AG08396 (cell line): ENCODE results near the gene MAPKAPK3.

Experiments used
- DNase-seq: peaks from one replicate; pipeline ENCODE4 v3.0.0; 2012; ENCODE audit warnings: low spot score, mixed read lengths

Gene MAPKAPK3

DNA sequence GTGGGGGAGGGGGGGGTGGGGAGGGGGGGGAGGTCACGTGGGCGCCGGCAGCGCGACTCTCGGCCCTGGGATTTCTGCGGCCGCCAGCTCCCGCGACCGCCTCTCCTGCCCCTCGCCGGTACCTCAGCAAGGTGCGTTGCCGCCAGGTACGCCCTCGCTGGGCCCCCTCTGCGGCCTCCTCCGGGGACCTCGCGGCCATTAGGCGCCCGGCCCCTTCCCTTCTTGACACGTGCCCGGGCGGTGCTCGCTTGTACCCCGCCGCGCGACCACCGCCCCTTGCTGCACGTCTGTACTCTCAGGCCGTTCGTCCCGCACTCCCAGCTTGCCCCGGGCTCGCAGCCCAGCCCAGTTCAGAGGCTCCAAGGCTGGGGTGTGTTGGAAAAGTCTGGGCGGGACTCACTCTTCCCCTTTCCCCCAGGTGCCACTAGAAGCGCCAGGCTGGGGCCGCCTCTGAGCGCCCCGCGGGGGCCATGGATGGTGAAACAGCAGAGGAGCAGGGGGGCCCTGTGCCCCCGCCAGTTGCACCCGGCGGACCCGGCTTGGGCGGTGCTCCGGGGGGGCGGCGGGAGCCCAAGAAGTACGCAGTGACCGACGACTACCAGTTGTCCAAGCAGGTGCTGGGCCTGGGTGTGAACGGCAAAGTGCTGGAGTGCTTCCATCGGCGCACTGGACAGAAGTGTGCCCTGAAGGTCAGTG, at the start of gene MAPKAPK3:
MAPKAPK3 (plus strand) TSS at position 56 of the 696 bp plus-strand sequence; CDS start at position 471, 415 bp downstream.
- no peak for DNase-seq

- peak; percentile 98 for DNase-seq
Observed at GRCh38 chr3:50567386-50568167, 49.4 kb upstream of the MAPKAPK3 start, which contains the start of gene C3orf18. C3orf18 (minus strand) TSS chr3:50567747; CDS start chr3:50565699, 2,048 bp downstream.

GRCh38 chr3:50568947-50569749, 47.8 kb upstream of the MAPKAPK3 start, which contains the start of gene HEMK1:
HEMK1 (plus strand) TSS chr3:50569522; CDS start chr3:50571105, 1,583 bp downstream.
- peak; percentile 99 for DNase-seq

DNA sequence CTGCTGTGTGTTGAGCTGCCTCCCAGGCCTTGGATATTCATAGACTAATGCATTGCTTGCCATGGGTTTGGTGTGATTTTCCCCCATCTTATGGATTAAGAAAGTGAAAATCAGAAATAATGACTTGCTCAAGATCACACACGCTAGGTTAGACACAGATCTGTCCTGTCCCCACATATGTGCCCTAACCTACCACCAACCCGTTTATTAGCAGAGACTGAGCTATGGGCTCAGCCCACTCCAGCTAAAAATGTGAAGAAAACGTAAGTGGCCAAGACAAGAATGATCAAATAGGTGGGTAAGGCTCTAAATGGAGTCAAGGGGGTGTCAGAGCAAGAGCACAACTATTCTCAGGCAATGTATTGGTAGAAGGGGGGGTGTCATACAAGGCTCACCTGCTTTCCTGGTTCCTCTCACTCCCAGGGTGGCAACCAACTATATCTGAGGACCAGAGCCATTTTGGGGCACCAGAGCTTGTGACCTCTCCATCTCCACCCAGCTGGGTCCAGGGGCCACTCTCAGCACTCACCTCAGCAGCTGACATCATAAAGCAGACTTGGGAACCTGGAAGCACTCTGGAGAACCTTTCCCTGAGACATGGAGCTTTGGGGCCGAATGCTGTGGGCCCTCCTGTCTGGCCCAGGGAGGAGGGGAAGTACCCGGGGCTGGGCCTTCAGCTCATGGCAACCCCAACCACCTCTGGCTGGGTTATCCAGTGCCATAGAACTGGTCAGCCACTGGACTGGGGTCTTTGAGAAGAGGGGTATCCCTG, 46.3 kb upstream of the MAPKAPK3 start:
- no peak for DNase-seq

DNA sequence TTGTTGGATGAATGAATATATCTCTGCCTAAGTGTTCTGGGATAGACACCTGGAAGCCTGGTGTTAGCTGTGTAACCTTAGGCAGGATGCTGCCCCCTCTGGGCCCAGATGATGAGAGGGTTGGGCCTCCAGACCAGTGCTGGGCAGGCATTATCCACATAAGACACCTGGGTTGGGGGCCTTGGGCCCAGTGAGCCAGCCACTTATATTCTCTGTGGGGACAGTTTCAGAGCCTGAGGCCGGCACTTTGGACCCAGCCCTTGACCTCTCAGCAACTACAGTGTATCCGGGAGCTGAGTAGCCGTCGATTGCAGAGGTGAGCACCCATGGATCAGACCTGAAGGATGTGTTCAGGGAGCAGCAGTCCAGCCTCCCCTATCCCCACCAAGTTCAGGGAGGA, 45.5 kb upstream of the MAPKAPK3 start:
- DNase-seq: no peak

DNA sequence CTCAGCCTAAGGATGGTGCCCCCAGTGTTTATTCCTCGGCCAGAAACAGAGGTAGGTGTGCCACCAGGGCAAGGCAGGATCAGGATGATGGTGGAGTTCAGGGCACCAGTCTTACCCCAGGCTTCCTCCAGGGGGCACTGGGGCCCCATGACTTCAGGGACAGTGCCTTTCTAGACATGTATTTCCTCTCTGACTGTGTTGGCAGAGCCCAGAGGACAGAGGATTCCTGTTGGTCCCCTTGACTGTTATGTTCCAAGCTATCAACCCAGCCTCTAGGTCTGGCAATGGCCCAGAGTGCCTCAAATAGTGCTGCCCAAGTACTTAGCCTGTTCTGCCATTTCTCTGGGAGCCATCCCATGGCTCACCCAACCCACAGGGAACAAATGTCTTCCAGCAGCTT, 44.8 kb upstream of the MAPKAPK3 start:
- DNase-seq: peak; percentile 80

DNA sequence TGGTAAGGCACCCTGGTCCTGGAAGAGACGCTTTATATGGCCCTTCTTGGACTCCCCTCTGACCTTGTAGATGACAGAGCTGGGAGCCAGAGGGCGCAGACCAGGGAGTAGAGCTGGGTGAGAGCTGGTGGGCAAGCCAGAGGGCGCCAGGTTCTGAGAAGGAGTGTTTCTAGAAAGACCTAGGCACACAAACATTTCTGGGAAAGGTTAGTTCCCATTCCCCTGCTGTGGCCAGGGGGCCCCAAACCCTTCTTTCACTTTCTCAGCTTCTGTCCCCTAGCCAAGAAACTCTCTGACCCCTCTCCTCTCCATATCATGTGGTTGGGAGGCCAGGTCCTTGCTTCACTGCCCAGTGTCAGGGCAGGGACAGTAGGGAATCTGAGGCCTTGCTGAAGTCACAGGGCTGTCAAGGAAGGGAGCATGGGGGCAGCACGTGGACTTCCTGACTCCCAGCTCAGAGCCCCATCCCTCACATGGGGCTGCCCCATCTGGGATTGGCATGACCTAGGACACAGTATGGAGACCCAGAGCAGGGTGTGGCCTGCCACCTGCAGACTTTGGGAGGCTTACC, 44.1 kb upstream of the MAPKAPK3 start:
- no peak for DNase-seq

DNA sequence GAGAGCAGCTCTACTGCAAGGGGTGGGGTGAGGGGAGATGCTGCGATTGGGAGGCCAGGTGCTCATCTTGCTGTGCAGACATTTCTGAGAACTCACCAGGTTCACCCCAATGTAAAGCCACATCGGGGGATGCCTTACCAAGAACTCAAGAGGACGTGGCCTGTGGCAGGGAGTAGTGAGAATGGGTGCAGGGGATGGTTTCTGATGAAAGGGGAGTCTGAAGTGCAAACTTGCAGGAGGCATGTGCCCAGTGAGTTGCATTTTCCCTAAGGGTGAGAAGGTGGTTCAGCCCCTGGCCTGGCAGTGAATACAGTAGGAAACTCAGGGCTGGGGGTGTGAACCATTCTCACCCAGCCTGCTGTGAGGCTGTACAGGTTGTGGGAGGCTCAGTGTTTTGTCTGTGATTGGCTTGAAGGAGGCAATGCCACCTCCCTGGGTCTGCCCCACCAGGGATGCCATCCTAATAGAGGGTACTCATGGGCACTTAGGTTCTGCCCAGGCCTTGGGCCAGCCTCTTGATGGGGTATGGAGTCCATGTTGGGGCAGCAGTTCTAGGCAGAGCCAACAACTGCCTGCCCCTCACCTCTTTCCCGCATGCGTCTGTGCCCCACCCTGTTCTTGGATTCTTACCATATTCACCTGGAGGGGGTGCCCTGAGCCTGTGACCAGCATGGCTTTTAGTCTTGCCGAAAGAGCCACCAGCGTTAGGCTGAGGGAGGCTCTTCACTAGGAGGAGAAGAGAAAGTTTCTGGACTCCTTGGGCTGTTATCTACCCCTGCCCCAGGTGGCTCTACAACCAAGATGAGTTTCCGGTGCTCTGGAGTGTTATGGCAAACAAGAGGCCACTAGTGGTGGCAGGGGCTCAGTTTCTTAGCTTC, 43.1 kb upstream of the MAPKAPK3 start:
- DNase-seq: no peak

DNA sequence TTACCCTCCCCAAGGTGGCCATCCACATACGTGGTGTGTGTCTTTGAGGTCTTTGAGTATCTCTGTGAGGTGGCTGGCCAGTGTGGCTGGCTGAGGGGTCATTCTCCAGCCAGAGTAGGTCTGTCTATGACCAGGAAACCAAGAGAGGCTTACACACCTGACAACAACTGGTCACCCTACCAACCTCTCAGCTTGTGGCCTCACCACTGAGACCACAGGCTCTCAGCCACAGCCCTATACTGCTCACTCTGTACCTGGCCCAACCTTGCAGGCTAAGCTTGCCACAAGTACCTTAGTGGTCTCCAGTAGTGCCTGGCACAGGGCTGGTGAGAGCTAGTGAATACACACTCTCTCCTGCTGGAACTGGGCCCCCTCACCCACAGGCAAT, 42.5 kb upstream of the MAPKAPK3 start:
- no peak for DNase-seq

GRCh38 chr3:50575372-50575771, 41.6 kb upstream of the MAPKAPK3 start:
- no peak for DNase-seq

GRCh38 chr3:50577348-50577747, 39.6 kb upstream of the MAPKAPK3 start:
- no peak for DNase-seq

DNA sequence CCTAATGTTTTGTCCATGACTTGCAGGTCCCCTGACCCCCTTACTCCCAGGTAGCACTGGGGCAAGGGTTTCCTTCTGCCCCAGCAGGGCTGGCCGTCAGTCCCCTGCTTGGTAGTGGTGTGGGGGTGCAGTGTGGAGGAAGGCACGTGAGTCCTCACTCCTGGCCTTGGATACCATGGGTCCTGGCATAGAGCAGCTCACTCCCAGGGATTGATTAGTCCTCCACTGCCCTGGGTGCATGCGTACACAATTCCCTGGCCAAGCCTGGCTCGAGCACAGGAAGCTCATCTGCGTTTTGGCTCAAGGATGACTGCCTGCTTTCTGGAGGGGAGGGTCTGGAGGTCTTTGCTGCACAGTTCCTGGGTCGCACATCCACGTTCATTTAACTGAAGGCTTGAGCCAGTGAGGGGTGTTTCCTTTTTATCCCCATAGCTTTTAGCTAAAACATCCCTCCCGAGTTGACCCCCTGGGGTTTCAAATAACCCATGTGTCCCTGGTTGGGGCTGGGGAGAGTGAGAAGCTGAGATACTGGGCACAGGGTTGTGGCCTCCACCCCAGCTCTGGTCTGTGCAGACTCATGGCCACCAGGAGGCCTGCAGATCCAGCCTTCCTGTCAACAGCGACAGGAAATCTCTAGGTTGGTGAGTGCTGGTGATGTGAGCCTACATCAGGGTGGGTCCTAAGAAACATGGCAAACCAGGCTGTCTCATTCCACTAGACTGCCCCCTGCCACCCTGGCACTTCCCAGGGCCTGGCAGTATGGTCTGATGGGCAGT, 36.1 kb upstream of the MAPKAPK3 start:
- no peak for DNase-seq

DNA sequence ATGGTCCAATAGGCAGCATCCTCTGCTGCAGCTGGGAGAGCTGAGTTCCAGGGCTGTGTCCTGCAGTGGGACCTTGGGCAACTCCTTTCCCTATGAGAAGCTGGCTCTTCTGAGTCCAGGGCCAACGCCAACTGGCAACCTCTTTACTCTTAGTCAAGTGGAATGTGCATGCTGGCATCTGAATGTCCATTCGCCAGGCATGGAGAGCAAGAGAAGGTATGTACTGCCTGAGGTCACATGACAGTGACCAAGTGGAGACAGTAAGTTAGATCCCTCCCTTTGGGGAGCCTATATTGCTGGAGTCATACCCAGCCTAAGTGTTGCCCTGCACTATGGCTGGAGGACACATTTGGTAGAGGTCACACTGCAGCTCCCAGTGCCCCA, 35.5 kb upstream of the MAPKAPK3 start:
- no peak for DNase-seq

- no peak for DNase-seq
Observed at GRCh38 chr3:50582083-50582482, 34.9 kb upstream of the MAPKAPK3 start.

GRCh38 chr3:50583897-50584296, 33.1 kb upstream of the MAPKAPK3 start:
- DNase-seq: no peak

DNA sequence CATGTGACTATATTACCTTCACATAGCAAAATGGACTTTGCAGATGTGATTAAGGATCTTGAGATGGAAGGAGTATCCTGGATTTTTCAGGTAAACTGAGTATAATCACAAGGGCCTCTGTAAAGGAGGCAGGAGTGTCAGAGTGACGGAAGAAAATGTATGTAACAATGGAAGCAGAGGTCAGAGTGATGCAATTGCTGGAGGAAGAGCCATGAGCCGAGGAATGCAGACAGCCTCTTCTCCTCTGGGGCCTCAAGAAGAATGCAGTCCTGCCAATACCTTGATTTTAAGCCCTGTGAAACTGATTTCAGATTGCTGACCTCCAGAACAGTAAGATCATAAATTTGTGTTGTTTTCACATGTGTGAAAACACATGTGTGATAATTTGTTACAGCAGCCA, 32.6 kb upstream of the MAPKAPK3 start:
- DNase-seq: no peak

GRCh38 chr3:50585919-50586762, 30.8 kb upstream of the MAPKAPK3 start:
- no peak for DNase-seq

DNA sequence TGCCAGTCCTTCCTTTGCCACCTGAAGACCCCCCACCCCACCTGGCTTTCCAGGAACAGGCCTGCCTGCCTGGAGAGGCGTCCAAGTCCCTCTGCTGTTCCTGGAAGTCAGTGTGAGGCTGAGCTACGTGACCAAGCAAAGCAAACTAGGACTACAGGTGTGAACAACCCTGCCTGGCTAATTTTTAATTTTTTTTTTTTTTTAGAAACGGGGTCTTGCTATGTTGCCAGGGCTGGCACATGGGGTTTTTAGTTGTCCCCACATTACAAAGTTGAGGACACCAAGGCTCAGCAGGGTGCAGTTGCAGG, 30.2 kb upstream of the MAPKAPK3 start:
- no peak for DNase-seq

- no peak for DNase-seq
Observed at GRCh38 chr3:50587373-50587772, 29.6 kb upstream of the MAPKAPK3 start.
